AG10803 (cell line): ENCODE measurements around the gene LITAFD.

Source experiments
- DNase-seq: peaks from one replicate; pipeline ENCODE4 v3.0.0; 2010; ENCODE audit warnings: low read depth
- H3K4me3 ChIP-seq: 2 replicates; pipeline ENCODE4 v1.5.1; 2011; ENCODE audit warnings: mild to moderate bottlenecking, low read length, control low read depth
- TF ChIP-seq, protein P1 (sequence below): conservative IDR thresholded peaks from 2 replicates; pipeline ENCODE4 v1.5.1; 2011; ENCODE audit warnings: mild to moderate bottlenecking, low read length, control low read depth, inconsistent platforms

LITAFD gene

DNA sequence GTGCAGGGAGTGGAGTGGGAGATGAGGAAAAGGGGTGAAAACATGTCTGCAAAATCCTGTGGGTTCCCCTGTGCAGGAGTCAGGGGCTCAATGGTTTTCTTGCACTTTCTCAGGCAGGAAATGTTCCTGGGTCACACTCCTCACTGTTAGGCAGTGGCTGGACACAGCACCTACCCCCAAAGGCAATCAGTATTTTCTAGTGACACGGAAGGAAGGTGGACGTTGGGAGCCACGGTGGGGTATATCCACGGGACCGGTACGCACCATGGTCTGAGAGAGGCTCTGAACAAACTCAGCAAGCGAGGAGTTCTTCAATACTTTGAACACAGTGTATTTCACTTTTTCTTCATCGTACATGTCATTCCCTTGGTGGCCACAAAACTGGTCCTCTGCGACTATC is 20.9 kb downstream of the LITAFD start:
- H3K4me3 ChIP-seq = no peak overlapping the region
- no peak for DNase-seq
- TF ChIP-seq, protein P1, sequence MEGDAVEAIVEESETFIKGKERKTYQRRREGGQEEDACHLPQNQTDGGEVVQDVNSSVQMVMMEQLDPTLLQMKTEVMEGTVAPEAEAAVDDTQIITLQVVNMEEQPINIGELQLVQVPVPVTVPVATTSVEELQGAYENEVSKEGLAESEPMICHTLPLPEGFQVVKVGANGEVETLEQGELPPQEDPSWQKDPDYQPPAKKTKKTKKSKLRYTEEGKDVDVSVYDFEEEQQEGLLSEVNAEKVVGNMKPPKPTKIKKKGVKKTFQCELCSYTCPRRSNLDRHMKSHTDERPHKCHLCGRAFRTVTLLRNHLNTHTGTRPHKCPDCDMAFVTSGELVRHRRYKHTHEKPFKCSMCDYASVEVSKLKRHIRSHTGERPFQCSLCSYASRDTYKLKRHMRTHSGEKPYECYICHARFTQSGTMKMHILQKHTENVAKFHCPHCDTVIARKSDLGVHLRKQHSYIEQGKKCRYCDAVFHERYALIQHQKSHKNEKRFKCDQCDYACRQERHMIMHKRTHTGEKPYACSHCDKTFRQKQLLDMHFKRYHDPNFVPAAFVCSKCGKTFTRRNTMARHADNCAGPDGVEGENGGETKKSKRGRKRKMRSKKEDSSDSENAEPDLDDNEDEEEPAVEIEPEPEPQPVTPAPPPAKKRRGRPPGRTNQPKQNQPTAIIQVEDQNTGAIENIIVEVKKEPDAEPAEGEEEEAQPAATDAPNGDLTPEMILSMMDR = no peak

DNA sequence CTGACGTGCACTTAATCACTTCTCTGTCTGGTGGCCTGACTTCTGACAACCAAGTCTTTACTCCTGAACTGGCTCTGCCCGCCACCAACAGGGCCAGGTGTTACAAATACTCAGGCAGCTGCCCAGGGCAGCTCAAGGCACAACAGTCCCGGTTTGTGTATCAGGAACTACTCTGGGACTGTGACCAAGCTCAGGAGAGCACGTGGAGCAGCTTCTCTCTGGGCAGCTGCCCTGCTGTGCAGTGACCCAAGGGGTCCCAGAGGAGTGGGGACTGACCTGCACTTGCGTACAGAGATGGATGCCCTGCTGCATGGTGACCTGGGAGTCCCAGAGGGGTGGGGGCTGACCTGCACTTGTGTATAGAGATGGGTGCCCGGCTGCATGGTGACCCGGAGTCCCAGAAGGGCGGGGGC is 21.9 kb downstream of the LITAFD start:
- TF ChIP-seq, protein P1 = no peak
- H3K4me3 ChIP-seq = no peak overlapping the region
- DNase-seq = no peak

DNA sequence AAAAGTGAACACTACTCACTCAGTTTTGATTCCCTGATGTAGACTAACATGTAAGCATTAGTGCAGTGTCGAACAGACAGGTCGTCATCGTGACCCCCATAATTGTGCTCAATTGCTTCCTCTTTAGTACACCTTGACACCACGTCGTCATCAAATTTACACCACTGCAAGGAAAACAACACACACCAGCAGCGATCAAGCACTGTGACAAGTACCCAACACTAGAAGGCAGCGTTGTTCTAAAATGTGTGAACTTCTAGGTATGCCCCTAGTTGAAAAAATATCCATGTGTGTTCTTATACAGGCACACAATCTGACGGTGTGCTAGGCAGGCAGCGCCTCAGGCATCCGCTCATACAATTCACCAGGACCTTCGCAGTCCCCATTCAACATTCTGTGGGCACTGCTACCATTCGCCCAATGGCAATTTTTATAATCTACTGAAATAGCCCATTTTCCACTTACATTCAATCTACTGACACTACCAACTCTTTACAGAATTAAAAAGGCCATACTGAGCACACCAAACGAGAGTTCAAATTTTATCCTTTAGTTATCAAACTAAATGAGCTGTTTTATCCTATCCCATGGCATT is 23.1 kb downstream of the LITAFD start:
- TF ChIP-seq, protein P1 = peak; percentile 62
- no peak overlapping the region for H3K4me3 ChIP-seq
- DNase-seq = peak; percentile 42

DNA sequence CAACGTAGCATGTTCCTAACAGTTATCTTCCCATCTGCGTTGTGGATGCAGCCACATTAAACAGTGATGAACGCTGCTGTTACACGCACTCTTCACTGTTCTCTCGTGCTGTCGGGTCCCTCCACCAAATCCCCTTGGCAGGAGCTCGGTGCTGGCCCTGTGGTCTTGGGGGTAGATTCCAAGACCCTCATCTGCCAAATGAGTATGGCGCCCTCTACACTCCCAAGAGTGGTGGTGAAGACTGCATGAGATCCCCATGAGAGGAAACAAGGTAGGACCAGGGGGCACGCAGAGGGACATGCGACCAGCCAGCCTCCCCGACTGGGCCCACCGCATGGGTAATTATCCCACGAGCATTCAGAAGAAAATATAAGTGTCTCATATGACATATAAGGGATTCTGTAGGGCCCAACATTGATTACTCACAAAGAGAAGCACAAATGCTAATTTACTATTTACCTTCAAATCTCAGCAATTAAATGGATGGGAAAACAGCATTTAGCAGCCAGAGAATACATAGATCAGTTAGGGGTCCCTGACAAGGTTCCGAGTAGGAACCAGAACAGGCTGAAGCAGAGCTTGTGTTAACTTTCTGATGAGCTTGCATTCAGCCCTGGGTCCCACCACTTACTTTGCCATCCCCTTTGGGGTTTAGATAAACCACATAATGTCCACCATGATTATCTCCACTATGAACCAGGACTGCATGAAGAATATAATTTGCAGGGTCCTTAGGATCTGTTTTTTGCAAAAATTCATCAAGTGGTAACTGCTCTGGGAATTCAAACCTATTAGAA is 23.8 kb downstream of the LITAFD start:
- TF ChIP-seq, protein P1 = peak; percentile 27
- no peak for DNase-seq
- no peak overlapping the region for H3K4me3 ChIP-seq

DNA sequence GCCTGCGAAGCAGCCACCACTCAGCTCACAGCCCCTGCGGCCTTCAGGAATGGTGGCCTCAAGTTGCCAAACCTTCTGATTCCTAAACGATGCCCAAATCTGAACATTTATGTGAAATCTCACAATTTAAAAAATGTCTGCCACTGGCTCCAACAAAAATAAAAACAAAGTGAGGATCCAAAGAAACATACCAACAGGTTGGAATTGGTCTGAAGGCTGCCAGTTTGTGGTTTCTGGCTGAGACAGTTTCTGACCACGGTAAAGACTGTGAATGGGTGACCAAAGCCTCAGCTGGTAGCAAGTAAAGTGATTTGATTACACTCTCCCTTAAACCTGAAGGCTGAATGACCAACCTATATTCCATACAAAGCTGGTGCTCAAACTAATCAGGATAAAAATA is 24.9 kb downstream of the LITAFD start:
- peak; percentile 53 for DNase-seq
- H3K4me3 ChIP-seq = no peak overlapping the region
- TF ChIP-seq, protein P1 = no peak

DNA sequence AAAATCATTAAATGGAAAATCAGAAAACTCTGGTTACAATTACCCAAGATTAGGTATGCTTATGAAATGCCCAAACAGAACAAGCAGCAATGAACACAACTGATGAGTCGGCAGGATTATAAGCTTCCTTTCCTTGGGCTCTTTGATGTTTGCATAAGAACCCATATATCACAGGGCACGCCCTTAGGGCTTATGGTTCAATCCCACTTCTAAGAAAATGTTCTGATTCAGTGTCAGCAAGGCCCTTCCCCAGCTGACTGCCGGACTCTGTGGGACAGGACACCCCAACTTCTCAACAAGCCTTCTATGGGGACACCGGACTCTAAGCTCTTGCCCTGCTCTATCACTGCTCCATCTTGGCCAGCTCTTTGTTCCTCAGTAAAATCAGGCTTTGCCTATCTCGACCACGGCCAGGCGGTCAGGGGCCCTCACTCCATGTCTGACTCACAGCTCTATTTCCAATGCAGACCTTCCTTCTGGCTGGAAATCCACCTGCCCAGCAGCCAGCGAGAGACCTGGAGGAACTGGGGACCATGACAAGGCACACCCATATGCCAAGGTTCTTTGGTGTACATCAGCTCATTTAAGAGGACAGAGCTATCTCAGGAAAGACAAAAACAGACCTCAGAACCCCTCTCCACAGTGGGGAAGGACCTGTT is 26.8 kb downstream of the LITAFD start:
- no peak for DNase-seq
- H3K4me3 ChIP-seq = no peak overlapping the region
- TF ChIP-seq, protein P1 = no peak
